Hepatic stellate cell (primary cell): ENCODE results near the gene GZMM.
"Not testable (repeated sequence)": the region's sequence is repeated elsewhere in the genome, so short reads cannot be mapped to it uniquely, and the experiment has no call there.

Source experiments
- DNase-seq: peaks from one replicate; pipeline ENCODE4 v3.0.0; 2011; ENCODE audit warnings: low spot score

GZMM gene

GRCh38 chr19:583198-583967 lies 39.5 kb downstream of the GZMM start:
- DNase-seq, result no peak

- DNase-seq, result no peak
Observed at GRCh38 chr19:583968-584239, 40.1 kb downstream of the GZMM start.

GRCh38 chr19:584240-585001 lies 40.6 kb downstream of the GZMM start:
- DNase-seq, result peak; percentile 76

GRCh38 chr19:585146-585545 lies 41.3 kb downstream of the GZMM start:
- DNase-seq, result not testable (repeated sequence)

- DNase-seq, result no peak
Observed at GRCh38 chr19:585551-586110, 41.8 kb downstream of the GZMM start.

- peak; percentile 88 for DNase-seq
Observed at GRCh38 chr19:588093-588740, 44.4 kb downstream of the GZMM start.

GRCh38 chr19:588741-589692 lies 45.2 kb downstream of the GZMM start:
- DNase-seq, result no peak

- DNase-seq, result no peak
Observed at GRCh38 chr19:589693-590395, 46.0 kb downstream of the GZMM start, which contains the start of gene HCN2. Gene HCN2, plus strand, starts transcription at chr19:589881. Its CDS starts 65 bp downstream, at chr19:589946.

- no peak for DNase-seq
Observed at GRCh38 chr19:590396-590745, 46.5 kb downstream of the GZMM start.

- DNase-seq, result no peak
Observed at GRCh38 chr19:590750-591098, 46.9 kb downstream of the GZMM start.

- DNase-seq, result no peak
Observed at GRCh38 chr19:591099-591958, 47.5 kb downstream of the GZMM start.

GRCh38 chr19:592101-592500 lies 48.2 kb downstream of the GZMM start:
- no peak for DNase-seq

- no peak for DNase-seq
Observed at GRCh38 chr19:593055-593454, 49.2 kb downstream of the GZMM start.

- DNase-seq, result no peak
Observed at GRCh38 chr19:593505-593904, 49.7 kb downstream of the GZMM start.

- no peak for DNase-seq
Observed at GRCh38 chr19:594265-594870, 50.5 kb downstream of the GZMM start.

GRCh38 chr19:595326-596262 lies 51.7 kb downstream of the GZMM start:
- no peak for DNase-seq

GRCh38 chr19:596263-596655 lies 52.4 kb downstream of the GZMM start:
- DNase-seq, result no peak

- no peak for DNase-seq
Observed at GRCh38 chr19:597406-598315, 53.8 kb downstream of the GZMM start.
